Measurements from ENCODE around the gene EIF2S1. TPM values are rescaled to one million over a fixed set of nuclear protein-coding genes. Genes with fewer than 3 reads are reported as not detected.

Gene EIF2S1
- total and polyA plus RNA-seq, 2 of the 13 experiments (the other 11 are each of a cell fraction or from before 2014, with no cell fraction given), result 49.1 to 246 TPM

DNA sequence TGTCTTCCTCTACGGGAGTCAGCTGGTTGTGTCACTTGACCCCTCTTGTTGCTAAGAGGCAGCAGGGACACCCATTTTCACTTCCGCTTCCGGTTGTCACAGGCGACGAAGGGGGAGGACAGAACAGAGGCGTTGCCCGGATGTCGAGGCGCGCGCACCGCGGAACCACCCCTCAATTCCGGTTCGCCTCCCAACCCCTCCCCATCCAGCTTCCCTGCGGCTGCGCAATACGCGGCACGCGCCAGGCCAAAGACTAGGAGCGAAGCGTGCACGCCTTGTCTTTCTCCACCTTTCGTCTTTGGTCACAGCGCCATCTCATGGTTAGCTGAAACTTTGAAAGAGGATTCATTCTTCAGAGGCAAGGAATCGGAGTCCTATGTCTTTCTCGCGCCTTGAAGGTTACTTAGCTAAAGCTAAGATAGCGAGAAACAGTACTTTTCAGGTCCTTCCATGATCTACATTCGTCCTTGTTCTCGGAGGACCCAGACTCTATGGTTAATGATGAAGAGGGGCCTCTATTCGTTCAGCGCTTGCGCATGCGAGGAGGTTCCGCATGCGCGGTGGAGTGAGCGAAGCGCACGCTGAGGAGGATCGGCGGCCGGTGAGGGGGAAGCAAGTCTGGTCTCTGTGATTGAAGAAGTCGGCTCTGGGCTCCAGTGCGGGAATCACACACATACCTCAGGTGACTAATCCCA is at the start of gene EIF2S1, which contains the start of gene ATP6V1D (continued):
- TF ChIP-seq FOXM1 (CRISPR knock-in tag; IDR thresholded peaks at IDR 0.05), result no peak
- no peak for TF ChIP-seq KLF6 (CRISPR knock-in tag; IDR thresholded peaks at IDR 0.05)
- TF ChIP-seq RCOR2 (CRISPR knock-in tag; IDR thresholded peaks at IDR 0.05), result no peak
- peak; percentile 51; the same call in 1 of the 2 replicates for TF ChIP-seq ZNF232 (CRISPR knock-in tag; IDR thresholded peaks at IDR 0.05; ENCODE audit: borderline replicate concordance)
- TF ChIP-seq ELK4 (CRISPR knock-in tag; IDR thresholded peaks at IDR 0.05; ENCODE audit: borderline replicate concordance), result no peak; the same call in 1 of the 2 replicates
- TF ChIP-seq CREB1 (IDR thresholded peaks at IDR 0.05), result peak; percentile 74
- TF ChIP-seq CREB1 (CRISPR knock-in tag; IDR thresholded peaks at IDR 0.05), result peak; percentile 93
- TF ChIP-seq CTCF (CRISPR knock-in tag; IDR thresholded peaks at IDR 0.05), result peak; percentile 99
- no peak for TF ChIP-seq ZSCAN5A (CRISPR knock-in tag; IDR thresholded peaks at IDR 0.05; ENCODE audit: borderline replicate concordance)
- peak; percentile 24; the same call in 1 of the 2 replicates for TF ChIP-seq GATAD2A (CRISPR knock-in tag; IDR thresholded peaks at IDR 0.05)
- TF ChIP-seq, protein P1, sequence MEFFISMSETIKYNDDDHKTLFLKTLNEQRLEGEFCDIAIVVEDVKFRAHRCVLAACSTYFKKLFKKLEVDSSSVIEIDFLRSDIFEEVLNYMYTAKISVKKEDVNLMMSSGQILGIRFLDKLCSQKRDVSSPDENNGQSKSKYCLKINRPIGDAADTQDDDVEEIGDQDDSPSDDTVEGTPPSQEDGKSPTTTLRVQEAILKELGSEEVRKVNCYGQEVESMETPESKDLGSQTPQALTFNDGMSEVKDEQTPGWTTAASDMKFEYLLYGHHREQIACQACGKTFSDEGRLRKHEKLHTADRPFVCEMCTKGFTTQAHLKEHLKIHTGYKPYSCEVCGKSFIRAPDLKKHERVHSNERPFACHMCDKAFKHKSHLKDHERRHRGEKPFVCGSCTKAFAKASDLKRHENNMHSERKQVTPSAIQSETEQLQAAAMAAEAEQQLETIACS (CRISPR knock-in tag; IDR thresholded peaks at IDR 0.05), result peak; percentile 82
- no peak for TF ChIP-seq ZNF724P (CRISPR knock-in tag; IDR thresholded peaks at IDR 0.05; ENCODE audit: borderline replicate concordance)
- TF ChIP-seq DNMT3B (CRISPR knock-in tag; conservative IDR thresholded peaks at IDR 0.05), result no peak
- TF ChIP-seq ZNF282 (IDR thresholded peaks at IDR 0.05; ENCODE audit: partially characterized antibody), result no peak
- TF ChIP-seq, protein P2, sequence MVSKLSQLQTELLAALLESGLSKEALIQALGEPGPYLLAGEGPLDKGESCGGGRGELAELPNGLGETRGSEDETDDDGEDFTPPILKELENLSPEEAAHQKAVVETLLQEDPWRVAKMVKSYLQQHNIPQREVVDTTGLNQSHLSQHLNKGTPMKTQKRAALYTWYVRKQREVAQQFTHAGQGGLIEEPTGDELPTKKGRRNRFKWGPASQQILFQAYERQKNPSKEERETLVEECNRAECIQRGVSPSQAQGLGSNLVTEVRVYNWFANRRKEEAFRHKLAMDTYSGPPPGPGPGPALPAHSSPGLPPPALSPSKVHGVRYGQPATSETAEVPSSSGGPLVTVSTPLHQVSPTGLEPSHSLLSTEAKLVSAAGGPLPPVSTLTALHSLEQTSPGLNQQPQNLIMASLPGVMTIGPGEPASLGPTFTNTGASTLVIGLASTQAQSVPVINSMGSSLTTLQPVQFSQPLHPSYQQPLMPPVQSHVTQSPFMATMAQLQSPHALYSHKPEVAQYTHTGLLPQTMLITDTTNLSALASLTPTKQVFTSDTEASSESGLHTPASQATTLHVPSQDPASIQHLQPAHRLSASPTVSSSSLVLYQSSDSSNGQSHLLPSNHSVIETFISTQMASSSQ (IDR thresholded peaks at IDR 0.05; ENCODE audit: low read depth), result no peak
- TF ChIP-seq, protein P2 (CRISPR knock-in tag; IDR thresholded peaks at IDR 0.05; ENCODE audit: borderline replicate concordance), result no peak; the same call in 1 of the 2 replicates
